Body of pancreas (tissue), 4 donors: ENCODE results near the gene TH. TPM values are rescaled to one million over a fixed set of nuclear protein-coding genes. Genes with fewer than 3 reads are reported as not detected.
"Not testable (repeated sequence)": the region's sequence is repeated elsewhere in the genome, so short reads cannot be mapped to it uniquely, and the experiment has no call there.

Source experiments
- ATAC-seq: fragments of 150-250 bp; one replicate; pipeline ENCODE4 v1.9.1; 2016
- DNase-seq, 4 donors: peaks; one replicate each; pipeline ENCODE4 v3.0.0-alpha.2; 2019
- H3K27ac ChIP-seq, 4 donors: fragments of 200-600 bp; sonication (generic); 1 replicate in 3 of 4; 2 replicates in 1 of 4; pipeline versions ENCODE4 v1.5.1 to v1.6.1; 2016 to 2019; ENCODE audit warnings: mild to moderate bottlenecking in 1 of 4, mixed read lengths in 1 of 4, moderate library complexity in 1 of 4
- H3K27me3 ChIP-seq, 2 donors: fragments of 200-600 bp; sonication (generic); one replicate each; pipeline ENCODE4 v1.6.0; 2016; ENCODE audit warnings: mild to moderate bottlenecking in 1 of 2
- H3K36me3 ChIP-seq, 2 donors: fragments of 200-600 bp; sonication (generic); replicated peaks in 1 of 2; 2 replicates each; pipeline ENCODE4 v1.5.1; 2016; ENCODE audit warnings: low read depth in 2 of 2; ENCODE audit not compliant: insufficient read depth in 1 of 2
- H3K4me1 ChIP-seq: fragments of 200-600 bp; sonication (generic); one replicate; pipeline ENCODE4 v1.6.0; 2016
- H3K4me3 ChIP-seq, 2 donors: fragments of 200-600 bp; sonication (generic); 1 replicate in 1 of 2; 2 replicates in 1 of 2; pipeline ENCODE4 v1.5.1; 2016 to 2019
- H3K9me3 ChIP-seq, 3 donors: fragments of 200-600 bp; sonication (generic); 1 replicate in 2 of 3; 2 replicates in 1 of 3; pipeline ENCODE4 v1.5.1; 2016
- POLR2A ChIP-seq, 3 donors: fragments of 450-650 bp; IDR thresholded peaks; one replicate each; pipeline ENCODE4 v1.6.1; 2016; ENCODE audit warnings: antibody characterized with exemption in 3 of 3, mild to moderate bottlenecking in 2 of 3
- WGBS, 2 donors: methylation state at CpG; one replicate each; pipeline ENCODE4 v1.1.5; 2017; 5-methylcytosine and 5-hydroxymethylcytosine counted together
- intact Hi-C: fragments of 100-400 bp; cut with DNase I; formaldehyde crosslinking; loops from one replicate; pipeline ENCODE4 v1.15.1; 2023
- total RNA-seq, 2 donors: library from RNA; depleted of rRNA; stranded (reverse); fragments of >200 nt; gene quantifications; one replicate each; pipeline ENCODE4 v1.1.0, GENCODE V29; 2016
- TF ChIP-seq, protein P1 (sequence below), 7 experiments: fragments of 450-650 bp in 4 of 7; fragments of 200-600 bp in 3 of 7; sonication (generic) in 3 of 7; IDR thresholded peaks; one replicate each; pipeline ENCODE4 v1.5.1; 2016 to 2019; ENCODE audit warnings: antibody characterized with exemption in 7 of 7

The TH gene
- total RNA-seq, 2 donors from 2014 or later: 0.66 TPM; not detected in 1

DNA sequence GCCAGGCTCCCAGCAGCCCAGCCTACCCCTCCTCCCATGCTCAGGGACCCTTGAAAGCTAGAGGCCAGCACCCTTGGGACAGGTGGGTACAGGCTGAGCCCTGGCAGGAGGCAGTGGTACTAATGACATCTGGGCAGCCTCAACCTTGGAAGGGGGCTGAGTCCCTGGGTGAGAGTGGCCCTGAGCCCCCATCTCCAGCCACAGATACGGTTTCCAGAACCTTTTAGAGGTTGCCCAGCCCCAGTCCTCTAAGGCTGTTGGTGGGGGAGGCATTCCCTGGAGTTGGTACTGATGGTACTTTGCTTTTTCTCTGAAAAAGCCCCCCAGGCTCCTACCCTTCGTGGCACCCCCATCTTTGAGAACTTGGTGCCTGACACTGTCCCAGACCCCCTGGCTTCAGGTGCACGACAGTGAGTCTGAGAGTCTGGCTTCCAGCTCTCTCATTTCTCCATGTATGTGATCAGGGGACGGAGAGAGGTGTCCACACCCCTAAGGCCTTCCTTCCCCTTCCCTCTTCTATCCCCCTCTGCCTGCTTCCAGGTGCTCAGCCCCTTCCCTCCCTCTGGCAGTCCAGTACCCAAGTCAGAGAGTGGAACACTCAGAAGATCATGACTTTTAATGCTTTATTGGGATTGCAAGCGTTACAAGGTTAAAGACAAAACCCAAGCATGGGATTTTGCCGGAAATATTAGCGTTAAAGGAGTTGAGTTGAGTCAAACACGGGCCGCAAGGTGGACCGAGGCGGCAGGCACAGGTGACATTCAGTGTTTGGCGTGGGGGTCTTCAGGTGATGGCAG is 42.9 kb downstream of the TH start:
- Histone ChIP-seq H3K36me3 (no peaks in the 10 kb centered on the region), H3K4me1 (no peaks in the 10 kb centered on the region), H3K9me3 (no peaks in the 10 kb centered on the region), H3K27me3 (no peaks in the 10 kb centered on the region), H3K27ac (no peak overlapping the region), H3K4me3 (no peak overlapping the region)
- intact Hi-C loops: no loop called here
- TF ChIP-seq, protein P1, sequence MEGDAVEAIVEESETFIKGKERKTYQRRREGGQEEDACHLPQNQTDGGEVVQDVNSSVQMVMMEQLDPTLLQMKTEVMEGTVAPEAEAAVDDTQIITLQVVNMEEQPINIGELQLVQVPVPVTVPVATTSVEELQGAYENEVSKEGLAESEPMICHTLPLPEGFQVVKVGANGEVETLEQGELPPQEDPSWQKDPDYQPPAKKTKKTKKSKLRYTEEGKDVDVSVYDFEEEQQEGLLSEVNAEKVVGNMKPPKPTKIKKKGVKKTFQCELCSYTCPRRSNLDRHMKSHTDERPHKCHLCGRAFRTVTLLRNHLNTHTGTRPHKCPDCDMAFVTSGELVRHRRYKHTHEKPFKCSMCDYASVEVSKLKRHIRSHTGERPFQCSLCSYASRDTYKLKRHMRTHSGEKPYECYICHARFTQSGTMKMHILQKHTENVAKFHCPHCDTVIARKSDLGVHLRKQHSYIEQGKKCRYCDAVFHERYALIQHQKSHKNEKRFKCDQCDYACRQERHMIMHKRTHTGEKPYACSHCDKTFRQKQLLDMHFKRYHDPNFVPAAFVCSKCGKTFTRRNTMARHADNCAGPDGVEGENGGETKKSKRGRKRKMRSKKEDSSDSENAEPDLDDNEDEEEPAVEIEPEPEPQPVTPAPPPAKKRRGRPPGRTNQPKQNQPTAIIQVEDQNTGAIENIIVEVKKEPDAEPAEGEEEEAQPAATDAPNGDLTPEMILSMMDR (IDR thresholded peaks at IDR 0.05): no peak
- TF ChIP-seq POLR2A (IDR thresholded peaks at IDR 0.05): no peak
- ATAC-seq (no peak), DNase-seq (no peak)
- 59 to 73% methylated on average over 10 to 12 of the region's 12 CpGs for WGBS, 2 donors

DNA sequence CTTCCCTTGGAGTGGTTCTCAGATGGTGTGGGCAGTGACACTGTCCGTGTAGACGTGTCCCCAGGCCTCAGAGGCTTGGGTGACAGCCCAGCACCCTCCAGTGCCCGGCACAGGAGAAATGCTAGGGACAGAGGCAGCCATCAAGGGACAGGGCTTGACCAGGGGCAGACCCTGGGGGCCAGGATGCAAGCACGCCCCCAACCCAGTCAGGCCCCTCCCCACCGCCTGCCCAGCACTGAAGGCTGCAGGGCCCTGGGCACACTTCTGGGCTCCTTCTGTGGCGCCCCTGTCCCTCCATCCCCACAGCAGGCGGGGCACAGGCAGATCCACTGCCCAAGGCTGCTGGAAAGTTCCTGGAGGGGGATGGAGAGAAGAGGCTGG is 43.5 kb downstream of the TH start:
- ATAC-seq (no peak), DNase-seq (no peak)
- 76 to 83% methylated on average over 4 to 5 of the region's 7 CpGs for WGBS, 2 donors
- Histone ChIP-seq H3K4me3 (no peak overlapping the region), H3K9me3 (no peaks in the 10 kb centered on the region), H3K27ac (no peak overlapping the region), H3K27me3 (no peaks in the 10 kb centered on the region), H3K4me1 (no peaks in the 10 kb centered on the region), H3K36me3 (no peaks in the 10 kb centered on the region)
- TF ChIP-seq, protein P1 (IDR thresholded peaks at IDR 0.05): no peak
- no peak for TF ChIP-seq POLR2A (IDR thresholded peaks at IDR 0.05)
- intact Hi-C loops: no loop called here

DNA sequence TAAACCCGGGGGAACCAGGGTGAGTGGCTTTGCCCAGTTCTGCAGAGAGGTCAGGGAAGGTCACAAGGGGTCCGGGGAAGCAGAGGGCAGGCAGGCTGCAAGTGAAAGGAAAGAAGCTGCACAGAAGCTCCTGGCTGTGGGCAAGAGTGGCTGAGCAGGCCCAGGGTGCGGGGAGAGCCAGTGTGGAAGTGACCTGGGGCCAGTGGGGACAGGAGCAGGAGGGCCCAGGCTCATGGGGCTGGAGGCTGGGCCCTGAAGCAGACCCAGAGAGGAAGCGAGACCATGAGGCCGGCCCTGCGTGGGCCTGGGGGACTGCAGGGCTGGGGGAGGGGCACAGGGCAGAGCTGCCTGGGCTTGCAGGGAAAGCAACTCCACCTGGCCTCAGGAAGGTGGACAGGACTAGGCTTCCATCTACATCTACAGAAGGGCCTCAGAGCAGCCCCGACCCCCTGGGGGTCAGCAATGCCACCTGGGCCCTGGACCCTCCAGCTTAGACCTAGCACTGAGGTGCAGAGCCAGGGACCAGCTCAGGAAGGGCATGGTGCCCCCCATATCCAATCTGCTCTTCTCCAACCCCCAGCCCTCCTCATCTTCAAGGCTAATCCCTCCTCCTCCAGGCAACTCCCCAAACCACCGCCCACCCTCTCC is 44.0 kb downstream of the TH start:
- DNase-seq (no peak), ATAC-seq (no peak)
- Histone ChIP-seq H3K27ac (no peak overlapping the region), H3K4me1 (no peaks in the 10 kb centered on the region), H3K27me3 (no peaks in the 10 kb centered on the region), H3K9me3 (no peaks in the 10 kb centered on the region), H3K4me3 (no peak overlapping the region), H3K36me3 (no peaks in the 10 kb centered on the region)
- 51 to 71% methylated on average over 5 to 8 of the region's 8 CpGs for WGBS, 2 donors
- intact Hi-C loops: no loop called here
- no peak for TF ChIP-seq POLR2A (IDR thresholded peaks at IDR 0.05)
- TF ChIP-seq, protein P1 (IDR thresholded peaks at IDR 0.05): no peak

DNA sequence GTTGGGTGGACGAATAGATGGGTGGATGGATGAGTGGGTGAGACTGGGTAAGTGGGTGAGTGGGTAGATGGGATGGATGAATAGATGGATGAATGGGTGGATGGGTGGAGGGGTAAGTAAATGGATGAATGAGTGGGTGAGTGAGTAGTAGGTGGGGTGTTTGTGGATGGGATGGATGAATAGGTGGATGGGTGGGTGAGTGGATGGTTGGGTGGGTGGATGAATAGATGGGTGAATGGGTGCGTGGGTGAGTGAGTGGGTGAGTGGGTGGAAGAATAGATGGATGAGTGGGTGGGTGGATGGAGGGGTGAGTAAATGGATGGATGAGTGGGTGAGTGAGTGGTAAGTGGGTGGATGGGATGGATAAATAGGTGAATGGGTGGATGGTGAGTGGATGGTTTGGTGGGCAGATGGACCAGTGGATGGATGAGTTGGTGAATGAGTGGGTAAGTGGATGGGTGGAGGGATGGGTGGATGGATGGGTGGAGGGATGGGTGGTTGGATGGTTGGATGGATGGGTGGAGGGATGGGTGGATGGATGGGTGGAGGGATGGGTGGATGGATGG is 45.0 kb downstream of the TH start:
- Histone ChIP-seq H3K4me3 (no peak overlapping the region), H3K9me3 (no peaks in the 10 kb centered on the region), H3K36me3 (no peaks in the 10 kb centered on the region), H3K27me3 (peaks cover 0 to 5% of the 10 kb centered on the region in 2 donors), H3K27ac (no peak overlapping the region), H3K4me1 (no peaks in the 10 kb centered on the region)
- DNase-seq: no peak
- intact Hi-C loops: no loop called here
- no peak for TF ChIP-seq POLR2A (IDR thresholded peaks at IDR 0.05)
- TF ChIP-seq, protein P1 (IDR thresholded peaks at IDR 0.05): no peak
- 59 to 79% methylated on average over 2 of the region's 2 CpGs for WGBS, 2 donors
- ATAC-seq: no peak

DNA sequence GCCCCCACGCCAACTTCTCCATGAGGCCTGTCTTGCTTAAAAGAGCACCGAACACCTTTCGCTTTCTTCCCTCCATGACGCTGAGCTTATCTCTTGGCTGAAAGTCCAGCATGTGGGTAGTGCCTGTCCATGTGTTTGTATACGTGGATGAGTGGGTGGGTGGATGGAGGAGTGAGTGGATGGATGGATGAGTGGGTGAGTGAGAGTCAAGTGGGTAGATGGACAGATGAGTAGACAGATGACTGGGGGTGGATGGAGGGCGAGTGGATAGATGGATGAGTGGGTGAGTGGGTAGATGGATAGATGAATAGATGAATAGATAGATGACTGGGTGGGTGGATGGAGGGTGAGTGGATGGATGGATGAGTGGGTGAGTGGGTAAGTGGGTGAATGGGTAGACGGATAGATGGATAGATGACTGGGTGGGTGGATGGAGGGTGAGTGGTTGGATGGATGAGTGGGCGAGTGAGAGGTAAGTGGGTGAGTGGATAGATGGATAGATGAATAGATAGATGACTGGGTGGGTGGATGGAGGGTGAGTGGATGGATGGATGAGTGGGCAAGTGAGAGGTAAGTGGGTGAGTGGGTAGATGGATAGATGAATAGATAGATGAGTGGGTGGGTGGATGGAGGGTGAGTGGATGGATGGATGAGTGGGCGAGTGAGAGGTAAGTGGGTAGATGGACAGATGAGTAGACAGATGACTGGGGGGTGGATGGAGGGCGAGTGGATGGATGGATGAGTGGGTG is 46.7 kb downstream of the TH start:
- DNase-seq, H3K4me1 ChIP-seq, H3K36me3 ChIP-seq, H3K9me3 ChIP-seq, H3K4me3 ChIP-seq, ATAC-seq, H3K27ac ChIP-seq, intact Hi-C loops, H3K27me3 ChIP-seq: not testable (repeated sequence)
- WGBS, 2 donors: 66 to 77% methylated on average over 10 of the region's 10 CpGs
